ENCODE measurements around the gene MLPH. TPM values are rescaled to one million over a fixed set of nuclear protein-coding genes. Genes with fewer than 3 reads are reported as not detected.

The MLPH gene
- total and polyA plus RNA-seq, 4 donors, result 1.6 to 25.9 (median 22.3) TPM

GRCh38 chr2:237450583-237450982 is 36.5 kb upstream of the MLPH start:
- Histone ChIP-seq H3K4me1 (ENCODE audit: control insufficient read depth in 4 of 4, insufficient read depth in 4 of 4, low read length in 3 of 4) (no peaks in the 10 kb centered on the region), H3K9ac (ENCODE audit: low read depth in 1 of 2, low read length in 2 of 2) (no peak overlapping the region), H3K27ac (ENCODE audit: low read depth in 1 of 2, low read length in 2 of 2) (peak overlapping the region in 1 of 2 donors; percentile 14), H3K27me3 (ENCODE audit: control insufficient read depth in 4 of 4, insufficient read depth in 4 of 4, low read length in 3 of 4) (peaks cover 0 to 3% (median 0%) of the 10 kb centered on the region in 4 donors), H3K9me3 (ENCODE audit: control insufficient read depth in 4 of 4, low read length in 3 of 4) (no peaks in the 10 kb centered on the region), H3K36me3 (ENCODE audit: control insufficient read depth in 4 of 4, insufficient read depth in 3 of 4, low read depth in 1 of 4, low read length in 3 of 4) (no peaks in the 10 kb centered on the region), H3K4me3 (ENCODE audit: low read depth in 1 of 3, low read length in 3 of 3) (no peak overlapping the region)
- no peak for TF ChIP-seq HNF4G (IDR thresholded peaks at IDR 0.05)
- no peak for TF ChIP-seq RAD21 (IDR thresholded peaks at IDR 0.05)
- TF ChIP-seq FOXA1 (IDR thresholded peaks at IDR 0.05), result no peak
- TF ChIP-seq, protein P1, sequence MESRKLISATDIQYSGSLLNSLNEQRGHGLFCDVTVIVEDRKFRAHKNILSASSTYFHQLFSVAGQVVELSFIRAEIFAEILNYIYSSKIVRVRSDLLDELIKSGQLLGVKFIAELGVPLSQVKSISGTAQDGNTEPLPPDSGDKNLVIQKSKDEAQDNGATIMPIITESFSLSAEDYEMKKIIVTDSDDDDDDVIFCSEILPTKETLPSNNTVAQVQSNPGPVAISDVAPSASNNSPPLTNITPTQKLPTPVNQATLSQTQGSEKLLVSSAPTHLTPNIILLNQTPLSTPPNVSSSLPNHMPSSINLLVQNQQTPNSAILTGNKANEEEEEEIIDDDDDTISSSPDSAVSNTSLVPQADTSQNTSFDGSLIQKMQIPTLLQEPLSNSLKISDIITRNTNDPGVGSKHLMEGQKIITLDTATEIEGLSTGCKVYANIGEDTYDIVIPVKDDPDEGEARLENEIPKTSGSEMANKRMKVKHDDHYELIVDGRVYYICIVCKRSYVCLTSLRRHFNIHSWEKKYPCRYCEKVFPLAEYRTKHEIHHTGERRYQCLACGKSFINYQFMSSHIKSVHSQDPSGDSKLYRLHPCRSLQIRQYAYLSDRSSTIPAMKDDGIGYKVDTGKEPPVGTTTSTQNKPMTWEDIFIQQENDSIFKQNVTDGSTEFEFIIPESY (IDR thresholded peaks at IDR 0.05), result no peak
- TF ChIP-seq FOXA2 (IDR thresholded peaks at IDR 0.05), result no peak
- TF ChIP-seq YY1 (IDR thresholded peaks at IDR 0.05), result no peak
- no peak for TF ChIP-seq MAX (IDR thresholded peaks at IDR 0.05)
- TF ChIP-seq SP1 (IDR thresholded peaks at IDR 0.05), result no peak
- TF ChIP-seq TAF1 (conservative IDR thresholded peaks at IDR 0.05), result no peak
- no peak for TF ChIP-seq CTCF (IDR thresholded peaks at IDR 0.05; ENCODE audit: low read depth, low read length, missing input control)
- TF ChIP-seq JUND (IDR thresholded peaks at IDR 0.05), result no peak
- TF ChIP-seq RXRA (IDR thresholded peaks at IDR 0.05), result no peak
- no peak for TF ChIP-seq GABPA (IDR thresholded peaks at IDR 0.05 in 1 of 2, conservative IDR thresholded peaks at IDR 0.05 in 1 of 2)
- no peak for TF ChIP-seq EGR1 (IDR thresholded peaks at IDR 0.05; ENCODE audit: low read depth in 2 of 2)
- no peak for TF ChIP-seq REST (IDR thresholded peaks at IDR 0.05)
- no peak for TF ChIP-seq ATF3 (IDR thresholded peaks at IDR 0.05)
- no peak for TF ChIP-seq HNF4A (conservative IDR thresholded peaks at IDR 0.05)
- TF ChIP-seq NR2F2 (IDR thresholded peaks at IDR 0.05), result no peak
- no peak for DNase-seq (ENCODE audit: low spot score)
- WGBS, result 92% methylated on average over 13 of the region's 13 CpGs
